HEK293 (cell line): ENCODE results near the gene RHCG.

Source experiments
- CTCF ChIA-PET: fragments of 350-600 bp; formaldehyde crosslinking; extraction: SDS; loops from one replicate; lab custom pipeline; 2021; ENCODE audit warnings: antibody characterized with exemption; lab: Yijun Ruan, JAX
- POLR2A ChIA-PET: fragments of 300-600 bp; formaldehyde crosslinking; extraction: SDS; loops from one replicate; lab custom pipeline; 2020; ENCODE audit warnings: antibody characterized with exemption, inconsistent platforms; lab: Yijun Ruan, JAX
- H3K27ac ChIP-seq: fragments of 200-500 bp; sonication (Bioruptor generic); 2 replicates; pipeline ENCODE4 v1.5.1; 2014; ENCODE audit warnings: low read depth, low read length, control low read depth, inconsistent platforms; ENCODE audit errors: extremely low read depth
- H3K36me3 ChIP-seq, 2 experiments: fragments of 200-500 bp in 1 of 2; sonication (Bioruptor generic) in 1 of 2; 1 replicate in 1 of 2; 2 replicates in 1 of 2; pipeline ENCODE4 v1.5.1; 2014 to 2017; ENCODE audit warnings: inconsistent platforms in 2 of 2, low read length in 2 of 2; ENCODE audit not compliant: control insufficient read depth in 2 of 2, insufficient read depth in 1 of 2
- H3K4me1 ChIP-seq: fragments of 200-500 bp; sonication (Bioruptor generic); 2 replicates; pipeline ENCODE4 v1.5.1; 2014; ENCODE audit warnings: mild to moderate bottlenecking, low read length, inconsistent platforms; ENCODE audit not compliant: control insufficient read depth, insufficient read depth
- H3K4me3 ChIP-seq: 2 replicates; pipeline ENCODE4 v1.5.1; 2011; ENCODE audit warnings: low read depth, mild to moderate bottlenecking, control low read depth, low read length, moderate library complexity
- H3K9me3 ChIP-seq: fragments of 200-500 bp; sonication (Bioruptor generic); 2 replicates; pipeline ENCODE4 v1.5.1; 2014; ENCODE audit warnings: low read depth, low read length, inconsistent platforms; ENCODE audit not compliant: control insufficient read depth, insufficient read depth
- EGR2 ChIP-seq: fragments of 450-650 bp; formaldehyde crosslinking; IDR thresholded peaks from 2 replicates; pipeline ENCODE4 v1.5.1; 2016; ENCODE audit warnings: low read depth, missing biosample characterization, missing genetic modification characterization
- FEZF1 ChIP-seq: fragments of 450-650 bp; formaldehyde crosslinking; IDR thresholded peaks from 2 replicates; pipeline ENCODE4 v1.5.1; 2016; ENCODE audit warnings: missing biosample characterization, missing genetic modification characterization
- OSR2 ChIP-seq: fragments of 450-650 bp; formaldehyde crosslinking; IDR thresholded peaks from 2 replicates; pipeline ENCODE4 v1.5.1; 2016; ENCODE audit warnings: missing biosample characterization, missing genetic modification characterization
- PATZ1 ChIP-seq: fragments of 450-650 bp; formaldehyde crosslinking; IDR thresholded peaks from 2 replicates; pipeline ENCODE4 v1.5.1; 2016; ENCODE audit warnings: missing biosample characterization, missing genetic modification characterization
- PRDM1 ChIP-seq: fragments of 450-650 bp; formaldehyde crosslinking; IDR thresholded peaks from 2 replicates; pipeline ENCODE4; 2016; ENCODE audit warnings: missing biosample characterization, missing genetic modification characterization
- SALL2 ChIP-seq: fragments of 450-650 bp; formaldehyde crosslinking; IDR thresholded peaks from 2 replicates; pipeline ENCODE4 v1.5.0; 2017; ENCODE audit warnings: missing biosample characterization, mild to moderate bottlenecking, missing genetic modification characterization, borderline replicate concordance
- ZBTB17 ChIP-seq: fragments of 450-650 bp; formaldehyde crosslinking; IDR thresholded peaks from 2 replicates; pipeline ENCODE4 v1.5.1; 2016; ENCODE audit warnings: missing biosample characterization, missing genetic modification characterization
- ZFHX2 ChIP-seq: fragments of 450-650 bp; formaldehyde crosslinking; conservative IDR thresholded peaks from 2 replicates; pipeline ENCODE4 v1.5.1; 2016; ENCODE audit warnings: missing biosample characterization, missing genetic modification characterization
- ZIC2 ChIP-seq: fragments of 450-650 bp; formaldehyde crosslinking; IDR thresholded peaks from 2 replicates; pipeline ENCODE4 v1.5.1; 2016; ENCODE audit warnings: missing biosample characterization, missing genetic modification characterization
- ZNF16 ChIP-seq: fragments of 450-650 bp; formaldehyde crosslinking; IDR thresholded peaks from 2 replicates; pipeline ENCODE4 v1.5.1; 2016; ENCODE audit warnings: low read depth, missing biosample characterization, missing genetic modification characterization
- ZNF175 ChIP-seq: fragments of 450-650 bp; formaldehyde crosslinking; IDR thresholded peaks from 2 replicates; pipeline ENCODE4 v1.5.1; 2016; ENCODE audit warnings: missing biosample characterization, missing genetic modification characterization
- ZNF2 ChIP-seq: fragments of 450-650 bp; formaldehyde crosslinking; IDR thresholded peaks from 2 replicates; pipeline ENCODE4 v1.5.1; 2016; ENCODE audit warnings: missing biosample characterization, missing genetic modification characterization
- ZNF335 ChIP-seq: fragments of 450-650 bp; formaldehyde crosslinking; conservative IDR thresholded peaks from 2 replicates; pipeline ENCODE4 v1.5.1; 2016; ENCODE audit warnings: missing biosample characterization, missing genetic modification characterization
- ZNF501 ChIP-seq: fragments of 450-650 bp; formaldehyde crosslinking; IDR thresholded peaks from 2 replicates; pipeline ENCODE4 v1.5.1; 2016; ENCODE audit warnings: missing biosample characterization, missing genetic modification characterization
- ZNF600 ChIP-seq: fragments of 450-650 bp; formaldehyde crosslinking; IDR thresholded peaks from 2 replicates; pipeline ENCODE4 v1.5.1; 2016; ENCODE audit warnings: missing biosample characterization, missing genetic modification characterization
- ZNF629 ChIP-seq: fragments of 450-650 bp; formaldehyde crosslinking; IDR thresholded peaks from 2 replicates; pipeline ENCODE4 v1.5.1; 2017; ENCODE audit warnings: missing biosample characterization, missing genetic modification characterization
- ZNF654 ChIP-seq: fragments of 450-650 bp; formaldehyde crosslinking; IDR thresholded peaks from 2 replicates; pipeline ENCODE4 v1.5.1; 2016; ENCODE audit warnings: low read depth, missing biosample characterization, missing genetic modification characterization
- ZNF658 ChIP-seq: fragments of 450-650 bp; formaldehyde crosslinking; IDR thresholded peaks from 2 replicates; pipeline ENCODE4; 2016; ENCODE audit warnings: missing biosample characterization, missing genetic modification characterization
- ZNF776 ChIP-seq: fragments of 450-650 bp; formaldehyde crosslinking; IDR thresholded peaks from 2 replicates; pipeline ENCODE4 v1.5.0; 2017; ENCODE audit warnings: missing biosample characterization, missing genetic modification characterization, borderline replicate concordance
- ZNF792 ChIP-seq: fragments of 450-650 bp; formaldehyde crosslinking; IDR thresholded peaks from 2 replicates; pipeline ENCODE4 v1.5.1; 2016; ENCODE audit warnings: missing biosample characterization, missing genetic modification characterization
- ZSCAN5A ChIP-seq: fragments of 450-650 bp; formaldehyde crosslinking; IDR thresholded peaks from 2 replicates; pipeline ENCODE4 v1.5.1; 2016; ENCODE audit warnings: missing biosample characterization, missing genetic modification characterization
- TF ChIP-seq, protein P1 (sequence below): fragments of 450-650 bp; formaldehyde crosslinking; IDR thresholded peaks from 2 replicates; pipeline ENCODE4 v1.5.1; 2016; ENCODE audit warnings: missing biosample characterization, missing genetic modification characterization

The RHCG gene

GRCh38 chr15:89430530-89431341 lies 65.6 kb downstream of the RHCG start (continued):
- TF ChIP-seq ZSCAN5A (tag by site-specific recombination) (no peak), ZNF658 (tag by site-specific recombination) (no peak), PATZ1 (tag by site-specific recombination) (0 out of 2 replicates have a peak, but pooled peaks have one; percentile 8), ZNF792 (tag by site-specific recombination) (no peak), ZNF175 (no peak), FEZF1 (tag by site-specific recombination) (no peak), ZNF654 (tag by site-specific recombination) (peak; percentile 68), ZNF776 (tag by site-specific recombination) (no peak), SALL2 (no peak), ZNF335 (tag by site-specific recombination) (peak; percentile 73), EGR2 (tag by site-specific recombination) (peak; percentile 91), ZBTB17 (tag by site-specific recombination) (peak; percentile 45; the same call in 1 of the 2 replicates), PRDM1 (0 out of 2 replicates have a peak, but pooled peaks have one; percentile 65), ZNF600 (tag by site-specific recombination) (peak; percentile 47; the same call in 1 of the 2 replicates), ZNF16 (tag by site-specific recombination) (no peak), ZNF2 (peak; percentile 97), ZNF629 (tag by site-specific recombination) (0 out of 2 replicates have a peak, but pooled peaks have one; percentile 12), ZNF501 (tag by site-specific recombination) (peak; percentile 51; the same call in 1 of the 2 replicates), ZFHX2 (tag by site-specific recombination) (peak; percentile 95), OSR2 (tag by site-specific recombination) (no peak)

DNA sequence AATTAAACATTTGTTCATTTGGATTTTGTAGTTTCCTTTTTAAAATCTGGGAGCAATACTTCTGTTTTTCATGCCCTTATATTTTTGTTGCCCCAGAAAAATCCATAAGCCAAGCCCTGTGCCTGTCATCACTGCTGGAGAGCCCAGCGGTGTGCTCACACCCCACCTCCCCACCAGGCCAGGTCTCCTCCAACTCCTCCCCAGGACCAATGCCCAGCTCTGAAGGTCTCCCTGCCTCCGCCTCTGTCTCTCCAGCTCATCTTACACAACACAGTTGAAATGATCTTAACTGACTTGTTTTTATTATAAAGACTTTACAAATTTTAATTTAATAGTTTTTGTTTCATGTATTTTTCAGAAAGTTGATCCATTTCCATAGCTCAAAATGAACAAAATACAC lies 66.4 kb downstream of the RHCG start:
- Histone ChIP-seq H3K9me3 (no peaks in the 10 kb centered on the region), H3K27ac (no peak overlapping the region), H3K4me3 (no peak overlapping the region), H3K36me3 (no peaks in the 10 kb centered on the region), H3K4me1 (no peaks in the 10 kb centered on the region)
- CTCF ChIA-PET, result interaction anchor here (0.6 to 17.4 kb wide), 28 partner anchors 8 to 340 kb away, joined by 3 to 614 read pairs (median 4); no protein-coding TSS in a partner anchor
- TF ChIP-seq, protein P1, sequence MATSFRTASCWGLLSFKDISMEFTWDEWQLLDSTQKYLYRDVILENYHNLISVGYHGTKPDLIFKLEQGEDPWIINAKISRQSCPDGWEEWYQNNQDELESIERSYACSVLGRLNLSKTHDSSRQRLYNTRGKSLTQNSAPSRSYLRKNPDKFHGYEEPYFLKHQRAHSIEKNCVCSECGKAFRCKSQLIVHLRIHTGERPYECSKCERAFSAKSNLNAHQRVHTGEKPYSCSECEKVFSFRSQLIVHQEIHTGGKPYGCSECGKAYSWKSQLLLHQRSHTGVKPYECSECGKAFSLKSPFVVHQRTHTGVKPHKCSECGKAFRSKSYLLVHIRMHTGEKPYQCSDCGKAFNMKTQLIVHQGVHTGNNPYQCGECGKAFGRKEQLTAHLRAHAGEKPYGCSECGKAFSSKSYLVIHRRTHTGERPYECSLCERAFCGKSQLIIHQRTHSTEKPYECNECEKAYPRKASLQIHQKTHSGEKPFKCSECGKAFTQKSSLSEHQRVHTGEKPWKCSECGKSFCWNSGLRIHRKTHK, result no peak
- TF ChIP-seq ZIC2 (tag by site-specific recombination), result 0 out of 2 replicates have a peak, but pooled peaks have one; percentile 21
- POLR2A ChIA-PET, result interaction anchor here (0.9 kb wide), 1 partner anchor 95 kb away, joined by 3 read pairs; the partner anchor contains the start of gene POLG
